GM19043 (cell line): ENCODE measurements around the gene ACSL3.
"Not testable (repeated sequence)": the region's sequence is repeated elsewhere in the genome, so short reads cannot be mapped to it uniquely, and the experiment has no call there.

ENCODE experiments used
- ATAC-seq: cut with Tn5 transposase; IDR thresholded peaks from one replicate; pipeline ENCODE4 v1.9.1; 2021; ENCODE audit warnings: low read depth; ENCODE audit not compliant: unreplicated experiment

Gene ACSL3

GRCh38 chr2:222907048-222907447, 46.2 kb downstream of the ACSL3 start:
- no peak for ATAC-seq

GRCh38 chr2:222907790-222908441, 47.1 kb downstream of the ACSL3 start:
- ATAC-seq, result no peak

- ATAC-seq, result no peak
Measured at GRCh38 chr2:222909286-222909685, 48.5 kb downstream of the ACSL3 start.

- peak; percentile 97 for ATAC-seq
Measured at GRCh38 chr2:222912117-222912516, 51.3 kb downstream of the ACSL3 start.

GRCh38 chr2:222912776-222913175, 51.9 kb downstream of the ACSL3 start:
- no peak for ATAC-seq

GRCh38 chr2:222915092-222915957, 54.5 kb downstream of the ACSL3 start:
- ATAC-seq, result no peak

GRCh38 chr2:222916229-222917197, 55.7 kb downstream of the ACSL3 start:
- ATAC-seq, result no peak

- ATAC-seq, result not testable (repeated sequence)
Measured at GRCh38 chr2:222917212-222917611, 56.4 kb downstream of the ACSL3 start.

GRCh38 chr2:222919841-222920526, 59.1 kb downstream of the ACSL3 start:
- no peak for ATAC-seq

GRCh38 chr2:222920657-222921186, 59.9 kb downstream of the ACSL3 start:
- ATAC-seq, result no peak

- no peak for ATAC-seq
Measured at GRCh38 chr2:222922019-222922800, 61.4 kb downstream of the ACSL3 start.

- ATAC-seq, result no peak
Measured at GRCh38 chr2:222926915-222927314, 66.1 kb downstream of the ACSL3 start.

GRCh38 chr2:222927600-222927999, 66.8 kb downstream of the ACSL3 start:
- no peak for ATAC-seq

- no peak for ATAC-seq
Measured at GRCh38 chr2:222928335-222928734, 67.5 kb downstream of the ACSL3 start.

- no peak for ATAC-seq
Measured at GRCh38 chr2:222930862-222931261, 70.0 kb downstream of the ACSL3 start.

- no peak for ATAC-seq
Measured at GRCh38 chr2:222931659-222932058, 70.8 kb downstream of the ACSL3 start.

GRCh38 chr2:222933458-222933857, 72.6 kb downstream of the ACSL3 start:
- no peak for ATAC-seq

- ATAC-seq, result no peak
Measured at GRCh38 chr2:222935688-222936298, 75.0 kb downstream of the ACSL3 start.

- ATAC-seq, result no peak
Measured at GRCh38 chr2:222936705-222937104, 75.9 kb downstream of the ACSL3 start.
